KOPT-K1 (cell line): Measurements from ENCODE around the gene OSBP2.

Experiments used
- H3K27ac ChIP-seq: fragments of 200-600 bp; sonication (generic); 2 replicates; pipeline ENCODE4 v1.5.1; 2016; ENCODE audit warnings: antibody characterized with exemption, mild to moderate bottlenecking, low read depth, low read length; ENCODE audit not compliant: poor library complexity, severe bottlenecking
- H3K36me3 ChIP-seq: fragments of 200-600 bp; sonication (generic); 2 replicates; pipeline ENCODE4 v1.5.1; 2017; ENCODE audit warnings: antibody characterized with exemption, mild to moderate bottlenecking, low read length, moderate library complexity; ENCODE audit not compliant: insufficient read depth
- H3K9me3 ChIP-seq: fragments of 200-600 bp; sonication (generic); 2 replicates; pipeline ENCODE4 v1.5.1; 2017; ENCODE audit warnings: antibody characterized with exemption, low read length, mild to moderate bottlenecking; ENCODE audit not compliant: insufficient read depth, poor library complexity, severe bottlenecking

The OSBP2 gene

DNA sequence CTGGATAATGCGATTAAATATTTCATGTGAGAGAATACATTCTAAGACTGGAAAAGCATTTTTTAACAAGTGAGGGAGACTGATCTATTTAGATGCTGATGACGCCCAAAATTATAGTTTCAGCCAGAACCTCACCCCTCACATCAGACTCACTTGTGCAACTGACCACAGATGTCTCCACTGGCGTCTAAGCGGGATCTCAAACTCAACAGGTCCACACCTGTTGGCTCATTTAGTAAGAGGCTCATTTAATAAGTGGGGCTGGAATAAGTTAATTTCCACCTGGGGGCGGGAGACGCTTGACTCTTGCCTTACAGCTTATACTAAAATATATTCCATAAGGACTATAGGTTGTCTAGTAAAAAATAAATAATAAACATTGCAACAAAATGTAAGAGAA, 226.4 kb downstream of the OSBP2 start:
- Histone ChIP-seq H3K9me3 (peaks cover under 1% of the 10 kb centered on the region), H3K27ac (no peak overlapping the region), H3K36me3 (peaks cover 21% of the 10 kb centered on the region; the same call in 1 of the 2 replicates)

DNA sequence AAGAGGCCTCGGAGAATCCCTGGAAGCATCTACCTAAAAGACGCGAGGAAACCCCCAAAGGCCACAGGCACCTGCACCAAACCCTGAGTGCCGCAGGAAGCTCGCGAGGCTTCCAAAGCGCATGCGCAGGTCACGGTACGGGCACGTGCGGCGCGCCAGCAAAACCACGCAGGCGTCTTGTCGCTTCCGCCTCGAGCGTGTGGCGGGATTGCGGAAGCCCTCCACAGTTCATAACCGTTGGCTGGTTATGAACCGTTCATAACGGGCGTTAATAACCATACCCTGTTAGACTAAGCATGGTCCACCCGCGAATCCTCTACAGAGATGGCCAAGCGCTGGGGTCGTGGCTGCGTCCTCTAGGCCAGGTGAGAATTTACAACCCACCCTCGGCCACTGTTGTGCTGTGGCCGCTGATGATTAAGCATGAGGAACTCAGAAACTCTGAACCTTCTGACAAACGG, 227.5 kb downstream of the OSBP2 start:
- Histone ChIP-seq H3K9me3 (no peaks in the 10 kb centered on the region), H3K27ac (no peak overlapping the region)

GRCh38 chr22:30923168-30923900, 228.7 kb downstream of the OSBP2 start:
- Histone ChIP-seq H3K27ac (no peak overlapping the region), H3K36me3 (peaks cover 43% of the 10 kb centered on the region; the same call in 1 of the 2 replicates), H3K9me3 (no peaks in the 10 kb centered on the region)

More for the DNA sequence above, 227.5 kb downstream of the OSBP2 start:
- H3K36me3 ChIP-seq: peaks cover 31% of the 10 kb centered on the region; the same call in 1 of the 2 replicates

- peaks cover 64% of the 10 kb centered on the region for H3K36me3 ChIP-seq
Observed at GRCh38 chr22:30925667-30926066, 231.0 kb downstream of the OSBP2 start.

GRCh38 chr22:30926706-30927105, 232.0 kb downstream of the OSBP2 start:
- H3K27ac ChIP-seq: no peak overlapping the region
- H3K36me3 ChIP-seq: peaks cover 74% of the 10 kb centered on the region

More at GRCh38 chr22:30925667-30926066, 231.0 kb downstream of the OSBP2 start:
- Histone ChIP-seq H3K9me3 (no peaks in the 10 kb centered on the region), H3K27ac (no peak overlapping the region)

DNA sequence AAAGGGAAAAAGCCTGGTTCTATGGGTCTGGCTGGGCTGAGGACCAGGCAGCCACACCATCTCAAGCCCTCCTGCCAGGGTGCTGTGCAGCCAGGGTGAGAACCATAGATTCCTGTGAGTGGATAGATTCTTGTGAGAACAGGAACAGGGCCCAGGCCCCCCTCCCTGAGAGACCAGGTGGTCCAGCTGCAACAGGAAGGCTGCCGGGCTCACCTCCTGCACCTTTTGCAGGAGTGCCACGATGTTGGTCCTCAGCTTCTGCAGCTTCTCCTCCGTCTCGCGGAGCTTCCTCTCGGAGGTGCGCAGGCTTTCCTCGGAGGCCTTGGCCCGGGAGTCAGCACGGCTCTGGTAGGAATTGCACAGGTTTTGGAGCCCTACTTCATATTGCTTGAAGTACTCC, 233.1 kb downstream of the OSBP2 start:
- Histone ChIP-seq H3K27ac (no peak overlapping the region), H3K9me3 (no peaks in the 10 kb centered on the region), H3K36me3 (peaks cover 85% of the 10 kb centered on the region)

More at GRCh38 chr22:30926706-30927105, 232.0 kb downstream of the OSBP2 start:
- H3K9me3 ChIP-seq: no peaks in the 10 kb centered on the region

DNA sequence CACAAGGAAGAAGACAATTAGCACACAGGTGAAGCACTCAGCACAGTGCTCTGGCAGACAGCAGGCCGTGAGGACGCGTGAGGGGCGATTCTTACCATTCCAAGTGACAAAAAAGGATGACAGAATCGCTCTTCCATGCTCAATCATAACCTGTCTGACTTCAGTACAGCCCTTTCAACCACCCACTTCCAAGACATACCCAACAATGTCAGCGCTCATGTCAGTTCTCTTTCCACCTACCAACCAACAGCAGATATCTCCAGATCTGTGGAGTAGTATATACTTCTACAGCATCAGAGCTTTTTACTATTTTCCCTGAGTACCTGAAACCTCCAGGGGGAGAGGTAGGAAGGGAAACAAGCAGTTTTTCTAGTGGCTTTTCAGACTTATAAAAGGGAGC, 233.7 kb downstream of the OSBP2 start:
- no peak overlapping the region for H3K27ac ChIP-seq
- H3K36me3 ChIP-seq: peaks cover 91% of the 10 kb centered on the region
- H3K9me3 ChIP-seq: no peaks in the 10 kb centered on the region

GRCh38 chr22:30930228-30930627, 235.6 kb downstream of the OSBP2 start:
- Histone ChIP-seq H3K36me3 (peaks cover 97% of the 10 kb centered on the region), H3K27ac (no peak overlapping the region), H3K9me3 (no peaks in the 10 kb centered on the region)

DNA sequence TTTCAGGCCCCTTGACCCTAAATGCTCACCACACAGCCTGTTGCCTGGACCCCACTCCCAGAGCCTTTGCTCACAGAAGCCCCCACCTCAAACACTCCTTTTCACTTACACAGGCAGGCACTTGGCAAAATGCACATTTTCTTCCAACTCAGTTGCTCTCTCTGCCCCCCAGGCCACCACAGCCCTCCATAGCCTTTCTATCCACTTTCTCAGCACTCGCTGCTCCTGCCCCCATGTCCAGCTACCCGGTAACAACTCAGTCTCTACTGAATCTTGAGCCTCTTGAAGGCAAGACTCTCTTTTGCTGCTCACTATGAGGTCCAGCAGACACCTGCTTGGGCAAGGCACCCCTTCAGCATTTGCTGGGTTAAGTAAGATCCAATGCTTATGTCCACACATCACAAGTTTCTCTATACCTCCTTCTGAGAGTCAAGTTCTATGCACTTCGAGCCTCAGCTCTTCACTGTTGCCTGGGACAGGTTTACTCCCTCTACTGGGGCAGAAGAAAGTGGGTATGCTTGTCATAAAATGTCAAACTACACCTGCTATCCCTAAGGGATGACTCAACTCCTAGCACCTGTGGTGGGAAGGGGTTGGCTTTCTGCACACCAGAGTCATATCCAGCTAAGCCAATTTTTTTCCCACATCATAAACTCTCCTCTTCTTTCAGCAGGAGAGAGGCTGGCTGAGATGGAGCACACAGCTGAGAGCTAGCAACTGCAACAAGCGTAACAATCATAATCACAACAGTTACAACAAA, 237.0 kb downstream of the OSBP2 start:
- peaks cover 98% of the 10 kb centered on the region for H3K36me3 ChIP-seq
- no peaks in the 10 kb centered on the region for H3K9me3 ChIP-seq
- H3K27ac ChIP-seq: no peak overlapping the region

- H3K27ac ChIP-seq: no peak overlapping the region
- no peaks in the 10 kb centered on the region for H3K9me3 ChIP-seq
- H3K36me3 ChIP-seq: peaks cover 98% of the 10 kb centered on the region
Observed at GRCh38 chr22:30932661-30933060, 238.0 kb downstream of the OSBP2 start.

DNA sequence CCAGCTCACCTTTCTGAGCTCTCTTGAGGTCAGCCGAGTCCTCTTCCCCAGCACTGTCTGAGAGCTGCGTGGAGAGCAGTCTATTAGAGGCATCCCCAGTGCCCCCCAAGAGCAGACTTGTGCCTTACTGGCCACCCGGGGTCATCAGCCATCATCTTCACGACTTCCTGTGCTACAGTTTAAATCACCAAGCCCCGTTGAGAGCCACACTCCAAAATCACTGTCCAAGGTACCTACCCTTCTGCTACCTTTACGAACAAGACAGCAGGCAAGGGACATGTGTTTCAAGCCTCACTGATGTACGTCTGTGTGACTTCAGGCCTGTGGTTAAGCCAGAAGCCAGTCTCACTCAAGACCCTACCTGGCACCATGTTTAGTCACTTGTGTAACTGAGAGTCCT, 238.8 kb downstream of the OSBP2 start:
- no peak overlapping the region for H3K27ac ChIP-seq
- H3K36me3 ChIP-seq: peaks cover 98% of the 10 kb centered on the region
- no peaks in the 10 kb centered on the region for H3K9me3 ChIP-seq

- Histone ChIP-seq H3K9me3 (no peaks in the 10 kb centered on the region), H3K27ac (no peak overlapping the region), H3K36me3 (peaks cover 98% of the 10 kb centered on the region)
Observed at GRCh38 chr22:30934053-30934452, 239.4 kb downstream of the OSBP2 start.

DNA sequence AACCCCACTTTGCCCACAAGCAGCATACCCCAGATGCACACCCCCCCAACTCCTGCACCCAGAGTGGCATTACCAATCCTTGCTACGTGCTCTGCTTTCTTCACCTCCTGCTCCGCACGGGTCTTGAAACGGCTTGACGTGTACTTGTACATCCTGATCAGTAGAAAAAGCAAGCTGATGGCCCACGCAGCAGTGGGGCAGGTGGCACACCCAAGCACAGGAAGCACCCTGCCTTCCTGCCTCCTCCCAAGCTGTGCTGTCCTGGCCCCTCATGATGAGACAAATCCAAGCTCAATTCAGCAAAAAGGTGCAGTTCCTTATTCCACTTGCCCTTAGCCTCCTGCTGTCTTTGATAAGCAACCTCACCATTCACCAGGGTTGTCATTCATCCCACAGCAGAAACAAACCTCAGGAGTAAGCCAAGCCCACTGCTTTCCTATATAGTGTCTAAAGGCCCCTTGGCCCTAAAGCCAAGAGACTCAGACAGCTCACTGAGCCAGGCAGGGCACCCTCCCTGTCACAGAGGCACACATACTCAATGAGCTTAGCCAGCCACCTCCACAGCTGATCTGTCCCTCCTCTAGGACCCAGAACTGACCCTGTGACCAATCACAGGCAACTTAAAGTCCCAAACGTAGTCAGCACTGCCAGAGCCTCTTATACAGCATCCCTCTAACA, 246.2 kb downstream of the OSBP2 start:
- no peaks in the 10 kb centered on the region for H3K9me3 ChIP-seq
- H3K36me3 ChIP-seq: peaks cover 96% of the 10 kb centered on the region
- H3K27ac ChIP-seq: no peak overlapping the region

DNA sequence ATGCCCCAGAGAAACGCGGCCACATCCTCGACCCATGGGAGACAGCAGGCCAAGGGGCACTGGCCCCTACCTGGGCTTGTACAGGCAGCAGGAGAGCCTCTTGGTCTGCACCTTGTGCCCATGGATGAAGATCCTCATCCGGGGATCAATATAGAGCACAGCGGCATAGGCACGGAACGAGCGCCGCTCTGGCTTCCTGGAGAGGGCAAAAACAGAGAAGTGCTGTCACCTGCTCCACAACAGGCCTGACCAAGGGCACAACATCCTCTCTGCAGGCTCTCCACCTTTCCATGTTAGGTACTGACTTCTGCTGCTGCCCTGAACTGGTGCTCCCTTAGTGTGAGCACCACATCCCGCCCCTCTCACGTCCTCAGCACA, 246.7 kb downstream of the OSBP2 start:
- Histone ChIP-seq H3K36me3 (peaks cover 96% of the 10 kb centered on the region), H3K27ac (no peak overlapping the region), H3K9me3 (no peaks in the 10 kb centered on the region)

DNA sequence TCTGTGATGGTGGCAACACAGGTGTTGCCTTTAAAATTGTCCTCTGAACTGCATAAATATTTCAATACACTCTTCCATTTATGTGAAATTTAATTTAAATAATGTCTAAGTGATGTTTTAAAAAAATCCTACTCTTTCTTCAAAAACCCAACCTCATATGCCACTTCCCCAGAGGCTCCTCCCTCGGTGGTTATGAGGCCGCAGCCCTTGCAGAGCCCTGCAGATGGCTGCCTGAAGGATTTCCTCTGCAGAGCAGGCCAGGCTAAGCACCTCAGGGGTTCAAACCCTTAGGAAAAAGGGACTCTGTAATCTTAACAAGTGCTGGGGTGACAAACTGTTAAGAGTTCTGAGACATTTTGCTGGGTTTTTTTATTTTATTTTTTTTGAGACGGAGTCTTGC, 248.7 kb downstream of the OSBP2 start:
- Histone ChIP-seq H3K27ac (no peak overlapping the region), H3K9me3 (no peaks in the 10 kb centered on the region), H3K36me3 (peaks cover 96% of the 10 kb centered on the region)
